ENCODE results near the gene PEX14.

The PEX14 gene

GRCh38 chr1:10646347-10646861 is 171.7 kb downstream of the PEX14 start:
- peak in 1 of 2 experiments; percentile 9 for DNase-seq (ENCODE audit: low read depth in 2 of 2)

- DNase-seq (ENCODE audit: low read depth in 2 of 2): no peak
These were observed 172.8 kb downstream of the PEX14 start for GRCh38 chr1:10647414-10648170.

GRCh38 chr1:10648689-10649516 is 174.2 kb downstream of the PEX14 start:
- no peak for DNase-seq (ENCODE audit: low read depth in 2 of 2)

- no peak for DNase-seq (ENCODE audit: low read depth in 2 of 2)
These were observed 174.9 kb downstream of the PEX14 start for GRCh38 chr1:10649517-10650201.

GRCh38 chr1:10650556-10651388 is 176.0 kb downstream of the PEX14 start:
- DNase-seq (ENCODE audit: low read depth in 2 of 2): no peak

- DNase-seq (ENCODE audit: low read depth in 2 of 2): no peak
These were observed 176.6 kb downstream of the PEX14 start for GRCh38 chr1:10651389-10651766.

GRCh38 chr1:10651793-10652192 is 177.0 kb downstream of the PEX14 start:
- no peak for DNase-seq (ENCODE audit: low read depth in 2 of 2)

GRCh38 chr1:10652626-10653025 is 177.9 kb downstream of the PEX14 start:
- no peak for DNase-seq (ENCODE audit: low read depth in 2 of 2)

- DNase-seq (ENCODE audit: low read depth in 2 of 2): no peak
These were observed 178.8 kb downstream of the PEX14 start for GRCh38 chr1:10653370-10654125.

- DNase-seq (ENCODE audit: low read depth in 2 of 2): no peak
These were observed 180.3 kb downstream of the PEX14 start for GRCh38 chr1:10655002-10655401.

- DNase-seq (ENCODE audit: low read depth in 2 of 2): no peak
These were observed 181.7 kb downstream of the PEX14 start for GRCh38 chr1:10656431-10656830.

- DNase-seq (ENCODE audit: low read depth in 2 of 2): no peak
These were observed 182.5 kb downstream of the PEX14 start for GRCh38 chr1:10657088-10657847.

GRCh38 chr1:10658396-10659066 is 183.8 kb downstream of the PEX14 start:
- no peak for DNase-seq (ENCODE audit: low read depth in 2 of 2)

- no peak for DNase-seq (ENCODE audit: low read depth in 2 of 2)
These were observed 184.5 kb downstream of the PEX14 start for GRCh38 chr1:10659218-10659617.

- no peak for DNase-seq (ENCODE audit: low read depth in 2 of 2)
These were observed 185.1 kb downstream of the PEX14 start for GRCh38 chr1:10659646-10660540.

GRCh38 chr1:10661453-10661852 is 186.7 kb downstream of the PEX14 start:
- DNase-seq (ENCODE audit: low read depth in 2 of 2): no peak

GRCh38 chr1:10662090-10662688 is 187.4 kb downstream of the PEX14 start:
- DNase-seq (ENCODE audit: low read depth in 2 of 2): no peak

Data from fibroblast of skin of left quadriceps (primary cell).